ENCODE measurements around the gene SLC41A1. TPM values are rescaled to one million over a fixed set of nuclear protein-coding genes. Genes with fewer than 3 reads are reported as not detected.

SLC41A1 gene
- total and polyA plus RNA-seq, 2 experiments from 2014 or later, result 11.8 to 30.0 TPM

DNA sequence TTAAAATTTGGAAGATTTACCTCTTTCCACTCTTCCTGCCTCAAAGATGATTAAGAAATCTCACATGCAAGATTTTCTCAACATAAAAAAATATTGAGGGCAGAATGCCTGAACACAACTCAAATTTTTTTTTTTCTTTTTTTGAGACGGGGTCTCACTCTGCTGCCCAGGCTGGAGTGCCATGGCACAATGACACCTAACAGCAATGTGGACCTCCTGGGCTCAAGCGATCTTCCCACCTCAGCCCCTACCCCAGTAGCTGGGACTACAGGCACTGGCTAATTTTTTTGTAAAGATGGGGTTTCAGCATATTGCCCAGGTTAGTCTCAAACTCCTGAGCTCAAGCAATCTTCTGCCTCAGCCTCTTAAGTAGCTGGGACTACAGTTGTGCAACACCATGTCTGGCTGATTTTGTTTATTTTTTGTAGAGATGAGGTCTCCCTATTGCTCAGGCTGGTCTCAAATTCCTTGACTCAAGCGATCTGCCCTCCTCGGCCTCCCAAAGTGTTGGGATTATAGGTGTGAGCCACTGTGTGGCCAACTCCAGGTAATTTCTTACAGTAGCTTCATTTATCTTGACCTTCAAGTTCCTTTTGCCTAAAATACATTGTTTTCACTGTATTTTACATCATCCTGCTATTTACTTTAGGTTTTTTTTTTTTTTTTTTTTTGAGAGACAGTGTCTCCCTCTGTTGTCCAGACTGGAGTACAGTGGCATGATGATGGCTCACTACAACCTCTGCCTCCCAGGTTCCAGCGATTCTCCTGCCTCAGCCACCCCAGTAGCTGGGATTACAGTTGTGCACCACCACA, 73.4 kb downstream of the SLC41A1 start:
- Histone ChIP-seq H3K36me3 (ENCODE audit: insufficient read depth) (no peaks in the 10 kb centered on the region), H3K27ac (ENCODE audit: low read depth) (peak overlapping the region; percentile 77; the same call in 1 of the 2 replicates), H3K4me2 (no peak overlapping the region), H3K9me2 (ENCODE audit: insufficient read depth) (no peaks in the 10 kb centered on the region), H4K20me1 (replicated peaks; ENCODE audit: insufficient read depth) (peaks cover 81% of the 10 kb centered on the region), H2AFZ (no peak overlapping the region), H3K27me3 (ENCODE audit: insufficient read depth) (no peaks in the 10 kb centered on the region), H3K4me1 (ENCODE audit: insufficient read depth) (peaks cover 26% of the 10 kb centered on the region), H3F3A (replicated peaks; ENCODE audit: low read depth) (0 out of 2 replicates have a peak, but pooled peaks cover 3% of the 10 kb centered on the region), H3K79me2 (replicated peaks; ENCODE audit: insufficient read depth) (peaks cover 100% of the 10 kb centered on the region), H3K4me3 (no peak overlapping the region)
- Mint-ChIP-seq H3K4me1 (peaks cover 27% of the 10 kb centered on the region), H3K9me3 (no peaks in the 10 kb centered on the region), H3K27ac (peak overlapping the region; percentile 82), H3K27me3 (ENCODE audit: insufficient read depth, low read depth, poor library complexity) (peaks cover 6% of the 10 kb centered on the region), H3K36me3 (ENCODE audit: low read depth) (peaks cover 41% of the 10 kb centered on the region), H3K4me3 (no peak overlapping the region)
- no peak for TF ChIP-seq POLR2AphosphoS5 (IDR thresholded peaks at IDR 0.05; ENCODE audit: low read depth)
- TF ChIP-seq, protein P1, sequence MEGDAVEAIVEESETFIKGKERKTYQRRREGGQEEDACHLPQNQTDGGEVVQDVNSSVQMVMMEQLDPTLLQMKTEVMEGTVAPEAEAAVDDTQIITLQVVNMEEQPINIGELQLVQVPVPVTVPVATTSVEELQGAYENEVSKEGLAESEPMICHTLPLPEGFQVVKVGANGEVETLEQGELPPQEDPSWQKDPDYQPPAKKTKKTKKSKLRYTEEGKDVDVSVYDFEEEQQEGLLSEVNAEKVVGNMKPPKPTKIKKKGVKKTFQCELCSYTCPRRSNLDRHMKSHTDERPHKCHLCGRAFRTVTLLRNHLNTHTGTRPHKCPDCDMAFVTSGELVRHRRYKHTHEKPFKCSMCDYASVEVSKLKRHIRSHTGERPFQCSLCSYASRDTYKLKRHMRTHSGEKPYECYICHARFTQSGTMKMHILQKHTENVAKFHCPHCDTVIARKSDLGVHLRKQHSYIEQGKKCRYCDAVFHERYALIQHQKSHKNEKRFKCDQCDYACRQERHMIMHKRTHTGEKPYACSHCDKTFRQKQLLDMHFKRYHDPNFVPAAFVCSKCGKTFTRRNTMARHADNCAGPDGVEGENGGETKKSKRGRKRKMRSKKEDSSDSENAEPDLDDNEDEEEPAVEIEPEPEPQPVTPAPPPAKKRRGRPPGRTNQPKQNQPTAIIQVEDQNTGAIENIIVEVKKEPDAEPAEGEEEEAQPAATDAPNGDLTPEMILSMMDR (conservative IDR thresholded peaks at IDR 0.05; ENCODE audit: low read depth in 2 of 2), result peak; percentile 14 to 23; a peak in 2 of 4 replicates
- TF ChIP-seq, protein P2, sequence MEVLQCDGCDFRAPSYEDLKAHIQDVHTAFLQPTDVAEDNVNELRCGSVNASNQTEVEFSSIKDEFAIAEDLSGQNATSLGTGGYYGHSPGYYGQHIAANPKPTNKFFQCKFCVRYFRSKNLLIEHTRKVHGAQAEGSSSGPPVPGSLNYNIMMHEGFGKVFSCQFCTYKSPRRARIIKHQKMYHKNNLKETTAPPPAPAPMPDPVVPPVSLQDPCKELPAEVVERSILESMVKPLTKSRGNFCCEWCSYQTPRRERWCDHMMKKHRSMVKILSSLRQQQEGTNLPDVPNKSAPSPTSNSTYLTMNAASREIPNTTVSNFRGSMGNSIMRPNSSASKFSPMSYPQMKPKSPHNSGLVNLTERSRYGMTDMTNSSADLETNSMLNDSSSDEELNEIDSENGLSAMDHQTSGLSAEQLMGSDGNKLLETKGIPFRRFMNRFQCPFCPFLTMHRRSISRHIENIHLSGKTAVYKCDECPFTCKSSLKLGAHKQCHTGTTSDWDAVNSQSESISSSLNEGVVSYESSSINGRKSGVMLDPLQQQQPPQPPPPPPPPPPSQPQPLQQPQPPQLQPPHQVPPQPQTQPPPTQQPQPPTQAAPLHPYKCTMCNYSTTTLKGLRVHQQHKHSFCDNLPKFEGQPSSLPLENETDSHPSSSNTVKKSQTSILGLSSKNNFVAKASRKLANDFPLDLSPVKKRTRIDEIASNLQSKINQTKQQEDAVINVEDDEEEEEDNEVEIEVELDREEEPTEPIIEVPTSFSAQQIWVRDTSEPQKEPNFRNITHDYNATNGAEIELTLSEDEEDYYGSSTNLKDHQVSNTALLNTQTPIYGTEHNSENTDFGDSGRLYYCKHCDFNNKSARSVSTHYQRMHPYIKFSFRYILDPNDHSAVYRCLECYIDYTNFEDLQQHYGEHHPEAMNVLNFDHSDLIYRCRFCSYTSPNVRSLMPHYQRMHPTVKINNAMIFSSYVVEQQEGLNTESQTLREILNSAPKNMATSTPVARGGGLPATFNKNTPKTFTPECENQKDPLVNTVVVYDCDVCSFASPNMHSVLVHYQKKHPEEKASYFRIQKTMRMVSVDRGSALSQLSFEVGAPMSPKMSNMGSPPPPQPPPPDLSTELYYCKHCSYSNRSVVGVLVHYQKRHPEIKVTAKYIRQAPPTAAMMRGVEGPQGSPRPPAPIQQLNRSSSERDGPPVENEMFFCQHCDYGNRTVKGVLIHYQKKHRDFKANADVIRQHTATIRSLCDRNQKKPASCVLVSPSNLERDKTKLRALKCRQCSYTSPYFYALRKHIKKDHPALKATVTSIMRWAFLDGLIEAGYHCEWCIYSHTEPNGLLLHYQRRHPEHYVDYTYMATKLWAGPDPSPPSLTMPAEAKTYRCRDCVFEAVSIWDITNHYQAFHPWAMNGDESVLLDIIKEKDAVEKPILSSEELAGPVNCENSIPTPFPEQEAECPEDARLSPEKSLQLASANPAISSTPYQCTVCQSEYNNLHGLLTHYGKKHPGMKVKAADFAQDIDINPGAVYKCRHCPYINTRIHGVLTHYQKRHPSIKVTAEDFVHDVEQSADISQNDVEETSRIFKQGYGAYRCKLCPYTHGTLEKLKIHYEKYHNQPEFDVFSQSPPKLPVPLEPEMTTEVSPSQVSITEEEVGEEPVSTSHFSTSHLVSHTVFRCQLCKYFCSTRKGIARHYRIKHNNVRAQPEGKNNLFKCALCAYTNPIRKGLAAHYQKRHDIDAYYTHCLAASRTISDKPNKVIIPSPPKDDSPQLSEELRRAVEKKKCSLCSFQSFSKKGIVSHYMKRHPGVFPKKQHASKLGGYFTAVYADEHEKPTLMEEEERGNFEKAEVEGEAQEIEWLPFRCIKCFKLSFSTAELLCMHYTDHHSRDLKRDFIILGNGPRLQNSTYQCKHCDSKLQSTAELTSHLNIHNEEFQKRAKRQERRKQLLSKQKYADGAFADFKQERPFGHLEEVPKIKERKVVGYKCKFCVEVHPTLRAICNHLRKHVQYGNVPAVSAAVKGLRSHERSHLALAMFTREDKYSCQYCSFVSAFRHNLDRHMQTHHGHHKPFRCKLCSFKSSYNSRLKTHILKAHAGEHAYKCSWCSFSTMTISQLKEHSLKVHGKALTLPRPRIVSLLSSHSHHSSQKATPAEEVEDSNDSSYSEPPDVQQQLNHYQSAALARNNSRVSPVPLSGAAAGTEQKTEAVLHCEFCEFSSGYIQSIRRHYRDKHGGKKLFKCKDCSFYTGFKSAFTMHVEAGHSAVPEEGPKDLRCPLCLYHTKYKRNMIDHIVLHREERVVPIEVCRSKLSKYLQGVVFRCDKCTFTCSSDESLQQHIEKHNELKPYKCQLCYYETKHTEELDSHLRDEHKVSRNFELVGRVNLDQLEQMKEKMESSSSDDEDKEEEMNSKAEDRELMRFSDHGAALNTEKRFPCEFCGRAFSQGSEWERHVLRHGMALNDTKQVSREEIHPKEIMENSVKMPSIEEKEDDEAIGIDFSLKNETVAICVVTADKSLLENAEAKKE (CRISPR knock-in tag; IDR thresholded peaks at IDR 0.05), result no peak
- no peak for ATAC-seq
- no peak for DNase-seq (ENCODE audit: low spot score)

Other genes with a start within 250 kb of the SLC41A1 start
- 19.1 and 19.7 TPM in 2 replicates for gene ELK4, start 181.2 kb downstream of the SLC41A1 start, total RNA-seq (2014; rRNA removed; shearing (Covaris generic))
- 5.1 and 5.2 TPM in 2 replicates for gene ELK4, start 181.2 kb downstream of the SLC41A1 start, polyA plus RNA-seq (2016; fragmentation: Nextera tagmentation; extraction: Ambion mirVana)
- 14.4 and 16.0 TPM in 2 replicates for gene SLC45A3, start 132.7 kb downstream of the SLC41A1 start, total RNA-seq (2014; rRNA removed; shearing (Covaris generic))
- 4.6 and 4.7 TPM in 2 replicates for gene SLC45A3, start 132.7 kb downstream of the SLC41A1 start, polyA plus RNA-seq (2016; fragmentation: Nextera tagmentation; extraction: Ambion mirVana)
- gene NUCKS1, start 63.0 kb downstream of the SLC41A1 start, total RNA-seq (2014; rRNA removed; shearing (Covaris generic)), result 296 and 307 TPM in 2 replicates
- gene NUCKS1, start 63.0 kb downstream of the SLC41A1 start, polyA plus RNA-seq (2016; fragmentation: Nextera tagmentation; extraction: Ambion mirVana), result 239 and 255 TPM in 2 replicates
- gene RAB29, start 37.7 kb downstream of the SLC41A1 start, total RNA-seq (2014; rRNA removed; shearing (Covaris generic)), result 9.1 and 14.8 TPM in 2 replicates
- gene RAB29, start 37.7 kb downstream of the SLC41A1 start, polyA plus RNA-seq (2016; fragmentation: Nextera tagmentation; extraction: Ambion mirVana), result 6.4 and 7.1 TPM in 2 replicates
- 0.10 and 0.12 TPM in 2 replicates for gene PM20D1, start 36.9 kb upstream of the SLC41A1 start, total RNA-seq (2014; rRNA removed; shearing (Covaris generic))
- gene PM20D1, start 36.9 kb upstream of the SLC41A1 start, polyA plus RNA-seq (2016; fragmentation: Nextera tagmentation; extraction: Ambion mirVana), result 0.45 TPM in 1 of 2 replicates, not detected in the other
- gene SLC26A9, start 130.3 kb upstream of the SLC41A1 start, total RNA-seq (2014; rRNA removed; shearing (Covaris generic)), result not detected in 2 replicates
- gene SLC26A9, start 130.3 kb upstream of the SLC41A1 start, polyA plus RNA-seq (2016; fragmentation: Nextera tagmentation; extraction: Ambion mirVana), result not detected in 2 replicates
- gene RAB7B, start 190.2 kb upstream of the SLC41A1 start, total RNA-seq (2014; rRNA removed; shearing (Covaris generic)), result not detected in 2 replicates
- not detected in 2 replicates for gene RAB7B, start 190.2 kb upstream of the SLC41A1 start, polyA plus RNA-seq (2016; fragmentation: Nextera tagmentation; extraction: Ambion mirVana)
- gene CTSE, start 210.7 kb upstream of the SLC41A1 start, total RNA-seq (2014; rRNA removed; shearing (Covaris generic)), result not detected in 2 replicates
- gene CTSE, start 210.7 kb upstream of the SLC41A1 start, polyA plus RNA-seq (2016; fragmentation: Nextera tagmentation; extraction: Ambion mirVana), result not detected in 2 replicates
- not detected in 2 replicates for gene RHEX, start 240.0 kb upstream of the SLC41A1 start, total RNA-seq (2014; rRNA removed; shearing (Covaris generic))
- gene RHEX, start 240.0 kb upstream of the SLC41A1 start, polyA plus RNA-seq (2016; fragmentation: Nextera tagmentation; extraction: Ambion mirVana), result not detected in 2 replicates